Measurements from ENCODE around the gene MINDY4. TPM values are rescaled to one million over a fixed set of nuclear protein-coding genes. Genes with fewer than 3 reads are reported as not detected.

MINDY4 gene
- total and polyA plus RNA-seq, 4 donors = 0.93 to 6.1 (median 1.9) TPM

- DNase-seq (ENCODE audit: low spot score) = no peak
- H3K36me3 ChIP-seq (ENCODE audit: control insufficient read depth in 4 of 4, insufficient read depth in 3 of 4, low read depth in 1 of 4, low read length in 3 of 4) = no peaks in the 10 kb centered on the region
Observed at GRCh38 chr7:30838008-30838407, 66.8 kb downstream of the MINDY4 start.

GRCh38 chr7:30840141-30841024, 69.2 kb downstream of the MINDY4 start:
- Histone ChIP-seq H3K9ac (ENCODE audit: low read depth in 1 of 2, low read length in 2 of 2) (no peak overlapping the region), H3K27ac (ENCODE audit: low read depth in 1 of 2, low read length in 2 of 2) (no peak overlapping the region), H3K36me3 (ENCODE audit: control insufficient read depth in 4 of 4, insufficient read depth in 3 of 4, low read depth in 1 of 4, low read length in 3 of 4) (no peaks in the 10 kb centered on the region), H3K27me3 (ENCODE audit: control insufficient read depth in 4 of 4, insufficient read depth in 4 of 4, low read length in 3 of 4) (no peaks in the 10 kb centered on the region), H3K4me1 (ENCODE audit: control insufficient read depth in 4 of 4, insufficient read depth in 4 of 4, low read length in 3 of 4) (no peaks in the 10 kb centered on the region), H3K9me3 (ENCODE audit: control insufficient read depth in 4 of 4, low read length in 3 of 4) (no peaks in the 10 kb centered on the region), H3K4me3 (ENCODE audit: low read depth in 1 of 3, low read length in 3 of 3) (no peak overlapping the region)
- 88% methylated on average over 6 of the region's 6 CpGs for WGBS
- no peak for DNase-seq (ENCODE audit: low spot score)
- TF ChIP-seq NR2F2 (IDR thresholded peaks at IDR 0.05) (peak; percentile 74), ATF3 (IDR thresholded peaks at IDR 0.05) (no peak)

More at GRCh38 chr7:30838008-30838407, 66.8 kb downstream of the MINDY4 start:
- Histone ChIP-seq H3K9me3 (ENCODE audit: control insufficient read depth in 4 of 4, low read length in 3 of 4) (no peaks in the 10 kb centered on the region), H3K9ac (ENCODE audit: low read depth in 1 of 2, low read length in 2 of 2) (no peak overlapping the region), H3K27ac (ENCODE audit: low read depth in 1 of 2, low read length in 2 of 2) (no peak overlapping the region), H3K4me1 (ENCODE audit: control insufficient read depth in 4 of 4, insufficient read depth in 4 of 4, low read length in 3 of 4) (no peaks in the 10 kb centered on the region), H3K4me3 (ENCODE audit: low read depth in 1 of 3, low read length in 3 of 3) (no peak overlapping the region), H3K27me3 (ENCODE audit: control insufficient read depth in 4 of 4, insufficient read depth in 4 of 4, low read length in 3 of 4) (no peaks in the 10 kb centered on the region)
- TF ChIP-seq HNF4G (IDR thresholded peaks at IDR 0.05) = no peak
- 97% methylated on average over 5 of the region's 5 CpGs for WGBS

GRCh38 chr7:30841025-30841735, 70.0 kb downstream of the MINDY4 start:
- no peak overlapping the region for H3K27ac ChIP-seq (ENCODE audit: low read depth in 1 of 2, low read length in 2 of 2)
- no peaks in the 10 kb centered on the region for H3K27me3 ChIP-seq (ENCODE audit: control insufficient read depth in 4 of 4, insufficient read depth in 4 of 4, low read length in 3 of 4)
- no peaks in the 10 kb centered on the region for H3K4me1 ChIP-seq (ENCODE audit: control insufficient read depth in 4 of 4, insufficient read depth in 4 of 4, low read length in 3 of 4)
- DNase-seq (ENCODE audit: low spot score) = no peak
- no peaks in the 10 kb centered on the region for H3K9me3 ChIP-seq (ENCODE audit: control insufficient read depth in 4 of 4, low read length in 3 of 4)
- 85% methylated on average over 19 of the region's 19 CpGs for WGBS
- TF ChIP-seq NR2F2 (IDR thresholded peaks at IDR 0.05) (peak; percentile 37), ZBTB33 (IDR thresholded peaks at IDR 0.05) (no peak), ATF3 (IDR thresholded peaks at IDR 0.05) (no peak), JUND (IDR thresholded peaks at IDR 0.05) (no peak)
- H3K4me3 ChIP-seq (ENCODE audit: low read depth in 1 of 3, low read length in 3 of 3) = no peak overlapping the region
- H3K36me3 ChIP-seq (ENCODE audit: control insufficient read depth in 4 of 4, insufficient read depth in 3 of 4, low read depth in 1 of 4, low read length in 3 of 4) = no peaks in the 10 kb centered on the region
- H3K9ac ChIP-seq (ENCODE audit: low read depth in 1 of 2, low read length in 2 of 2) = no peak overlapping the region

- Histone ChIP-seq H3K36me3 (ENCODE audit: control insufficient read depth in 4 of 4, insufficient read depth in 3 of 4, low read depth in 1 of 4, low read length in 3 of 4) (no peaks in the 10 kb centered on the region), H3K9me3 (ENCODE audit: control insufficient read depth in 4 of 4, low read length in 3 of 4) (no peaks in the 10 kb centered on the region), H3K4me3 (ENCODE audit: low read depth in 1 of 3, low read length in 3 of 3) (no peak overlapping the region), H3K4me1 (ENCODE audit: control insufficient read depth in 4 of 4, insufficient read depth in 4 of 4, low read length in 3 of 4) (no peaks in the 10 kb centered on the region), H3K27me3 (ENCODE audit: control insufficient read depth in 4 of 4, insufficient read depth in 4 of 4, low read length in 3 of 4) (no peaks in the 10 kb centered on the region), H3K9ac (ENCODE audit: low read depth in 1 of 2, low read length in 2 of 2) (no peak overlapping the region), H3K27ac (ENCODE audit: low read depth in 1 of 2, low read length in 2 of 2) (no peak overlapping the region)
- no peak for DNase-seq (ENCODE audit: low spot score)
- WGBS = 98% methylated on average over 7 of the region's 7 CpGs
- TF ChIP-seq RXRA (IDR thresholded peaks at IDR 0.05) = no peak
- TF ChIP-seq, protein P1, sequence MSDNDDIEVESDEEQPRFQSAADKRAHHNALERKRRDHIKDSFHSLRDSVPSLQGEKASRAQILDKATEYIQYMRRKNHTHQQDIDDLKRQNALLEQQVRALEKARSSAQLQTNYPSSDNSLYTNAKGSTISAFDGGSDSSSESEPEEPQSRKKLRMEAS (IDR thresholded peaks at IDR 0.05) = no peak
- TF ChIP-seq SP1 (IDR thresholded peaks at IDR 0.05) = no peak
- TF ChIP-seq GABPA (IDR thresholded peaks at IDR 0.05 in 1 of 2, conservative IDR thresholded peaks at IDR 0.05 in 1 of 2) = no peak
- TF ChIP-seq REST (IDR thresholded peaks at IDR 0.05) = no peak
- no peak for TF ChIP-seq NR2F2 (IDR thresholded peaks at IDR 0.05)
- TF ChIP-seq FOXA2 (IDR thresholded peaks at IDR 0.05) = no peak
- no peak for TF ChIP-seq HNF4A (conservative IDR thresholded peaks at IDR 0.05)
Observed at GRCh38 chr7:30841801-30842541, 70.8 kb downstream of the MINDY4 start.
